Amniotic epithelial cell (primary cell): Measurements from ENCODE around the gene SNX25.
A peak's percentile ranks its signal among the peaks of the same experiment; 100 is the strongest.
"Not testable (repeated sequence)": the region's sequence is repeated elsewhere in the genome, so short reads cannot be mapped to it uniquely, and the experiment has no call there.

Experiments used
- DNase-seq: peaks from one replicate; pipeline ENCODE4 v3.0.0-alpha.2; 2010; ENCODE audit warnings: low read depth

Gene SNX25

GRCh38 chr4:185205073-185205472 lies 4.3 kb upstream of the SNX25 start:
- DNase-seq: not testable (repeated sequence)

DNA sequence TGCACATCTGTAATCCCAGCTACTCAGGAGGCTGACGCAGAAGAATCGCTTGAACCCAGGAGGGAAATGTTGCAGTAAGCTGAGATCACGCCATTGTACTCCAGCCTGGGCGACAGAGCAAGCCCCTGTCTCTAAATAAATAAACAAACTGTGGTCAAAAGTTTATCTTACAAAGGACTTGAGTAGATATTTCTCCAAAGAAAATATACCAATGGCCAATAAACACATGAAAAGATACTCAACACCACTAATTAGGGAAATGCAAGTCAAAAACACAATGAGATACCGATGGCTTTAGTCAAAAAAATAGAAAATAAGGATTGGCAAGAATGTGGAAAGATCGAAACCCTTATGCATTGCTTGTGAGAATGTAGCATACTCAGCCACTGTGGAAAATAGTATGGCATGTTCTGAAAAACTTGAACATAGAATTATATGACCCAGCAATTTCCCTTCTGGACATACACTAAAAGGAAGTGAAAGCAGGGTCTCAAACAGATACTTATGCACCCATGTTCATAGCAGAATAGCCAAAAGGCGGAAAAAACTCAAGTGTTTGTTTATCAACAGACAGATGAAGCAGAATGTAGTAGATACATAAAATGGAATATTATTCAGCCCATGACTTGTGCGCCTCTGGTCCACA lies 3.6 kb upstream of the SNX25 start:
- no peak for DNase-seq

- no peak for DNase-seq
These were observed 1.9 kb upstream of the SNX25 start for GRCh38 chr4:185207466-185207865.

- DNase-seq: not testable (repeated sequence)
These were observed 379 bp downstream of the SNX25 start for GRCh38 chr4:185209852-185210101.

GRCh38 chr4:185210102-185210981 lies 944 bp downstream of the SNX25 start:
- DNase-seq: peak; percentile 51

- no peak for DNase-seq
These were observed 1.6 kb downstream of the SNX25 start for GRCh38 chr4:185211035-185211434.

GRCh38 chr4:185211641-185212040 lies 2.2 kb downstream of the SNX25 start:
- DNase-seq: no peak

DNA sequence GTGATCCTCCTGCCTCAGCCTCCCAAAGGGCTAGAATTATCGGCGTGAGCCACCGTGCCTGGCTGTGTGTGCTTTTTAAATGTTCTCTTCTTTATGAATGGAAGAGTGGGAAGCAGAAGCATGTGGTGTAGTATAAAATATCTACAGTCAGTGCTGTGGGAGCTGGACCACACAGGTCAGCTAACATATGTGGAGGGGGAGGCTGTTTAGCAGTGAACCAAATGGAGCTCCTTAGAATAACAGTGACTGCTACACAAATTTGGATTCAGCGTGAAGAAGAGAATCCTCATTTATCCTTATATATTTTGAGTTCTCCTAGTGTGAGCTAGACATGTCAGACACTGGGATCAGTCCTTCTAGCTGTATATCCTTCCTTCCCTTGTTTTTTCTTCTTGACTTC lies 3.2 kb downstream of the SNX25 start:
- no peak for DNase-seq

DNA sequence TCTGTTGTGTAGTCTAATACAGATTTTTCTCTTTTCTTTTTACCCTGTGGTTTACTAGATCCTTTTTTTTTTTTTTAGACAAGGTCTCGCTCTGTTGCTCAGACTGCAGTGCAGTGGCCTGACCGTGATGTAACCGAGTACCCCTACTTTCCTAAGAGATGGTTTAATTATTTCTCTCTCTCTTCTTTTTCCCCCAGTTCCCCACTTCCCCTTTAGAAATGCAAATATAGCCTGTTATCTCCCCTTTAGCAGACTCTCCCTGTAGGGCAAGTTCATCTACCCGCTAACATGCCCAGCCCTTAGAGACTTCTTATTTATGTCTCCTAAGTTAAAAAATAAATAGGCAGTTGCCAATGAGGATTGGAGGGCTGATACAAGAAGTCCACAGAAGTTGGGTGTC lies 4.5 kb downstream of the SNX25 start:
- no peak for DNase-seq

GRCh38 chr4:185215261-185215660 lies 5.9 kb downstream of the SNX25 start:
- DNase-seq: no peak

GRCh38 chr4:185217408-185217975 lies 8.1 kb downstream of the SNX25 start:
- DNase-seq: no peak

- DNase-seq: no peak
These were observed 8.9 kb downstream of the SNX25 start for GRCh38 chr4:185218312-185218711.

GRCh38 chr4:185219551-185220344 lies 10.3 kb downstream of the SNX25 start:
- DNase-seq: peak; percentile 67

DNA sequence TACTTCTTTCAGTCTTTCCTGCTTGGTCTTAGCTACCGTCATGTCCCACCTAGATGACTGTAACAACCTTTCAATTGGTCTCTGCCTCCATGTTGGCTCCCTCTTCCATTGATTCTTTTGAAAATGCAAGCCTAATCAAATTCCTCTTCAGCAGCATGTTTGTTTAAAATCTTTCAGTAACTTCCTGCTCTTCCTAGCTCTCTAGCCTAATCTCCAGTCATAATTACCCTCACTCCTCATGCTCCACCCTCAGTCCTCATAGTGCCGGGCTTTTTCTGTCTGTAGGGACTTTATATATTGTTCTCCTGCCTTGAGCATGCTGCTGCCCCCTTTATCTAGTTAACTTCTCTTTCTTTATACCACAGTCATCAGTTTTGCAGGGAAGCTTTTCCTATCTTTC lies 12.1 kb downstream of the SNX25 start:
- DNase-seq: no peak

- DNase-seq: no peak
These were observed 12.5 kb downstream of the SNX25 start for GRCh38 chr4:185221912-185222311.

GRCh38 chr4:185222598-185222997 lies 13.2 kb downstream of the SNX25 start:
- DNase-seq: peak; percentile 47

GRCh38 chr4:185224597-185224996 lies 15.2 kb downstream of the SNX25 start:
- no peak for DNase-seq

DNA sequence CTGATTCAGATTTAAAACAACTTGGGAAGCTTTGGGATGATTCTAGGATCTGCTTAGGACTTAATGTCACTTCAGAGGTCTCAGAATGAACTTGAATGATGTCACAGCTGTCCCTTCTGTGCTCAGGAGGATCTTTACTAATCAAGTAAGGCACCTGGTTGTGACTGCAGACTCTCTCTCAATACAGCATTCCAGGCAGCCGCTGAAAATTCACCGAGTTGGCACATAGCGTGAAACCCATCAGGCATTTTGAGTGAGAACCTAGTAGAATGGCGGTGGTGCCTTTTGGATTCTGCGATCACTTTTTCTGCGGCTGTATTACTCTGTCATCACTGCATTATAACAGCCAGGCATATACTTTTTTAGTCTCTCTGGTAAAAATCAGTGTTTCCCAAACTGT lies 16.5 kb downstream of the SNX25 start:
- no peak for DNase-seq

GRCh38 chr4:185227131-185227551 lies 17.7 kb downstream of the SNX25 start:
- peak; percentile 37 for DNase-seq

- DNase-seq: no peak
These were observed 18.4 kb downstream of the SNX25 start for GRCh38 chr4:185227713-185228278.

DNA sequence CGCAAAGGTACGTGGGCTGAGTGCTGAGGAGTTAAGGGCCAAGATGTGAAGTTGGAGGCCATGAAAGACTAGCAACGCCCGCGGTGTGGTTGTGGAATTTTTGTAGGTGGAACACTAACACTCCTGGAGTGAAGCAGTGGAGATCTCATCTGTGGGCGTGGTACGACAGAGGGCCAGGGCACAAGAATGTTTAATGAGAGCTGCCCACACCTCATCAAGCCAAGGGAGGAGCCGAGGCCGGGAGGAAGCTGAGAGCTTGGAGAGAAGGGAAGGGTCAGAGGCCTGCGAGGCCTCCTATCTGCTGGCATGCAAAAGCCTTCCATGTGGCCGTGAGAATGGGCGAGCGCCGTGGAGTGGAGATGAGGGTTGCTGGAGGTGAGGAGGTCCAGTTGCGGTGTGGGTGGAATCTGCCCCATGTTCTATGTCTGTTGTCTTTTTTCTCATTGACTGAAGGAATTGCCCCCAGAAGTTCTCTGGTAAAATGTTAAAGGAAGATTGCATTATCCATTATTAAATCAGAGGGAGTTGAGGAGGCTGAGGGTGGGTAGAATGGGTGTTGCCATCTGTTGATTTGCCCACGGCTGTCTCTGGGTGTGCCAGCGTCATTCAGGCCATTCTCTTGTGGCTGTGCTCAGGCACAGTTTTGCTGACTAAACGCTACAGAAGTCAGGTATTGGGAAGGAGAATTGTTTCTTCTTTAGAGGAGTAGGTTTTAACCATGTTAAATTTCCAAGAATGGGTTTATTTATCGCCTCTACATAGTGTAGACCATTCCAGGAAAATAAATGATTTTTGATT lies 19.8 kb downstream of the SNX25 start:
- no peak for DNase-seq
